Coronary artery (tissue), 2 donors: Measurements from ENCODE around the gene BMPR2.

Experiments
- DNase-seq: peaks from one replicate; pipeline ENCODE4 v3.0.0-alpha.2; 2017; ENCODE audit warnings: low spot score
- H3K27ac ChIP-seq, 2 donors: fragments of 200-600 bp; sonication (generic); one replicate each; pipeline ENCODE4 v1.5.1; 2016 to 2019
- H3K4me3 ChIP-seq: fragments of 200-600 bp; sonication (generic); 2 replicates; pipeline ENCODE4 v1.5.1; 2016; ENCODE audit warnings: mild to moderate bottlenecking, moderate library complexity
- CTCF ChIP-seq: fragments of 200-600 bp; sonication (generic); IDR thresholded peaks from one replicate; pipeline ENCODE4 v1.5.1; 2019; ENCODE audit warnings: antibody characterized with exemption

BMPR2 gene

GRCh38 chr2:202411097-202411496 lies 35.0 kb downstream of the BMPR2 start:
- TF ChIP-seq CTCF = no peak
- DNase-seq = no peak
- Histone ChIP-seq H3K4me3 (no peak overlapping the region), H3K27ac (no peak overlapping the region)

GRCh38 chr2:202418027-202418426 lies 41.9 kb downstream of the BMPR2 start:
- no peak for DNase-seq
- TF ChIP-seq CTCF = no peak
- H3K27ac ChIP-seq = no peak overlapping the region
- no peak overlapping the region for H3K4me3 ChIP-seq

- TF ChIP-seq CTCF = no peak
- Histone ChIP-seq H3K4me3 (no peak overlapping the region), H3K27ac (no peak overlapping the region)
- no peak for DNase-seq
Observed at GRCh38 chr2:202418511-202418910, 42.4 kb downstream of the BMPR2 start.

GRCh38 chr2:202423139-202423538 lies 47.0 kb downstream of the BMPR2 start:
- no peak for TF ChIP-seq CTCF
- H3K27ac ChIP-seq = no peak overlapping the region
- no peak overlapping the region for H3K4me3 ChIP-seq
- DNase-seq = no peak

GRCh38 chr2:202425036-202425435 lies 48.9 kb downstream of the BMPR2 start:
- no peak for DNase-seq
- Histone ChIP-seq H3K4me3 (no peak overlapping the region), H3K27ac (no peak overlapping the region)
- TF ChIP-seq CTCF = no peak

GRCh38 chr2:202426751-202427150 lies 50.6 kb downstream of the BMPR2 start:
- Histone ChIP-seq H3K4me3 (no peak overlapping the region), H3K27ac (no peak overlapping the region)
- TF ChIP-seq CTCF = no peak
- no peak for DNase-seq

- no peak for TF ChIP-seq CTCF
- peak overlapping the region; percentile 0 for H3K4me3 ChIP-seq
- H3K27ac ChIP-seq = peak overlapping the region; percentile 66 to 85
- DNase-seq = no peak
Observed at GRCh38 chr2:202429164-202429980, 53.2 kb downstream of the BMPR2 start.
